GM18519 (cell line): ENCODE data around the gene IL1RAP.
"Not testable (repeated sequence)": the region's sequence is repeated elsewhere in the genome, so short reads cannot be mapped to it uniquely, and the experiment has no call there.

Source experiments
- ATAC-seq: cut with Tn5 transposase; IDR thresholded peaks from one replicate; pipeline ENCODE4 v1.9.1; 2021; ENCODE audit warnings: mild to moderate bottlenecking, moderate library complexity; ENCODE audit not compliant: unreplicated experiment, low FRiP score

IL1RAP gene, protein sequence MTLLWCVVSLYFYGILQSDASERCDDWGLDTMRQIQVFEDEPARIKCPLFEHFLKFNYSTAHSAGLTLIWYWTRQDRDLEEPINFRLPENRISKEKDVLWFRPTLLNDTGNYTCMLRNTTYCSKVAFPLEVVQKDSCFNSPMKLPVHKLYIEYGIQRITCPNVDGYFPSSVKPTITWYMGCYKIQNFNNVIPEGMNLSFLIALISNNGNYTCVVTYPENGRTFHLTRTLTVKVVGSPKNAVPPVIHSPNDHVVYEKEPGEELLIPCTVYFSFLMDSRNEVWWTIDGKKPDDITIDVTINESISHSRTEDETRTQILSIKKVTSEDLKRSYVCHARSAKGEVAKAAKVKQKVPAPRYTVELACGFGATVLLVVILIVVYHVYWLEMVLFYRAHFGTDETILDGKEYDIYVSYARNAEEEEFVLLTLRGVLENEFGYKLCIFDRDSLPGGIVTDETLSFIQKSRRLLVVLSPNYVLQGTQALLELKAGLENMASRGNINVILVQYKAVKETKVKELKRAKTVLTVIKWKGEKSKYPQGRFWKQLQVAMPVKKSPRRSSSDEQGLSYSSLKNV

DNA sequence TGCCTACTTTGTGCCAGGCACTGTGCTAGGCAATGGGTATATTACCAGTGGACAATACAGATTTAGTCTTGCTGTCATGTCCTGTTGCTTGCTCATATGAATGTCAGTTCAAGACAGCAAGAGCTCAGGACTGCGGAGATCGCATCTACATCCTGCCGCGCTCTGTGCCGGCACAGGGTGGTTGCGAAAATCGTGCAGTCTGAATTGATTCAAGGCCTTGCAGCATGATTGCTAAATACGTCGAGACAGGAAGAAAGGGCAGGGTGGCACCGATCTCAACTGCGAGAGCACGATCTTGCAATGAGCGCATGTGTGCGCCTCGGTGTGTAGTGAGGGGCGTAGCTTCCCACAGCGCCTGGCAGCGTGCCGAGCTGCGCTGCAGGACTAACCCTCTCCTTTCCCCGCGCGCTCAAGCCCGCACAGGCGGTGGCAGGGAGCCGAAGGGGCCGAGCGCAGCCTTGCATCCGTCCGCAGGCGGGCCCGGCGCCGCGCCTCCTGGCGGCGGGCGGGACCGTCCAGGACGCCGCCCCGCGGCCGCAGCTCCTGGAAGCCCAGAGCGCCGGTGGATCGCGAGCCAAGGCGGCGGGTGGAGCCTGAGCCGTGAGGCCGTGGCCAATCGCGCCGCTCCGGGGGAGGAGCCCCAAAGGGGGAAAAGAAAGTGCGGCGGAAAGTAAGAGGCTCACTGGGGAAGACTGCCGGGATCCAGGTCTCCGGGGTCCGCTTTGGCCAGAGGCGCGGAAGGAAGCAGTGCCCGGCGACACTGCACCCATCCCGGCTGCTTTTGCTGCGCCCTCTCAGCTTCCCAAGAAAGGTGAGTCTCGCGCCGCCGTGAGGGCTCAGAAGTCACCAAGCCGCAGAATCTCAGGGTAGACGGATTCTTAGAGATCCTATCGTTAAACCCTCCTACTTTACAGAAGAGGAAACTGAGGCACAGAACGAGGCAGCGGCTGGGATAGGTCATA lies at the start of gene IL1RAP:
Gene IL1RAP (plus strand): TSS at position 677 of the 962 bp plus-strand sequence. CDS start 50,205 bp downstream, outside the sequence.
- peak; percentile 98 for ATAC-seq

DNA sequence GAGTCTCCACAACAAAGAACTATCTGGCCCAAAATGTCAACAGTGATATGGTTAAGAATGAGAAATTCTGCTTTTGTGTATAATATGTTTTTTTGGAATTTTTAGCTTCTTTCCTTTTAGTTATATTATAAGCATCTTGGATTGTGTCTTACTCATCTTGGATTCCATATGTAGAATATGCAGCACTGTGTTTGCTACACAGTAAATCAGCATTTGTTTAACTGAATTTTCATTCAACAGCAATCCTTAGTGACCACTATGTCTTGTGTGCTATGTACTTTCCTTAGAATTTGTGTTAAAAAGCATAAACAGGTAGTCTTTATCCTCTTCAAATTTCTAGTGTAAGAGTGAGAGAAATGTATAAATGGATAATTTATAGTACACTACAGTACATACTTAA lies 46.0 kb upstream of the IL1RAP start:
- ATAC-seq: no peak

DNA sequence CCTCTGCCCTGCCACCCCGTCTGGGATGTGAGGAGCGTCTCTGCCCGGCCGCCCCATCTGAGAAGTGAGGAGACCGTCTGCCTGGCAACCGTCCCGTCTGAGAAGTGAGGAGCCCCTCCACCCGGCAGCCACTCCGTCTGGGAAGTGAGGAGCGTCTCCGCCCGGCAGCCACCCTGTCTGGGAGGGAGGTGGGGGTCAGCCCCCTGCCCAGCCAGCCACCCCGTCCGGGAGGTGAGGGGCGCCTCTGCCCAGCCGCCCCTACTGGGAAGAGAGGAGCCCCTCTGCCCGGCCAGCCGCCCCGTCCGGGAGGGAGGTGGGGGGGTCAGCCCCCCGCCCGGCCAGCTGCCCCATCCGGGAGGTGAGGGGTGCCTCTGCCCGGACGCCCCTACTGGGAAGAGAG lies 40.6 kb upstream of the IL1RAP start:
- not testable (repeated sequence) for ATAC-seq

DNA sequence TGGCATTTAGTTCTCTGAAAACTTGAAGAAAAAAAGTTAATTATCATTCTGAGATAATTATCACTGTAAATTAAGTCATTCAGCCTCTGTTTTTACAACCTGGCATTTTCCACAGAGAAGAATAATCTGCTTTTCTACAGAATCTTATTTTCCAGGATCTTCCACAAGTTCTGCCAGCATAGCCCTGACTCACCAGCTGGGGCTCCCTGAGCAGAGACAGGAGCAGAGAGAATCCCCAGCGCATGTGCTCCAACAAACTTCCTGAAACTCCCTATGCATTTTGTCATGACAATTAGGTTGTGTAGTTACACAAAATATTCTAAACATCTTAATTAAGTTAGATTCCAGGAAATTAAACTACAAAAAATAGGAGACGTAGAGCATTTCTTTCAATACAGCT lies 32.1 kb upstream of the IL1RAP start:
- ATAC-seq: no peak

DNA sequence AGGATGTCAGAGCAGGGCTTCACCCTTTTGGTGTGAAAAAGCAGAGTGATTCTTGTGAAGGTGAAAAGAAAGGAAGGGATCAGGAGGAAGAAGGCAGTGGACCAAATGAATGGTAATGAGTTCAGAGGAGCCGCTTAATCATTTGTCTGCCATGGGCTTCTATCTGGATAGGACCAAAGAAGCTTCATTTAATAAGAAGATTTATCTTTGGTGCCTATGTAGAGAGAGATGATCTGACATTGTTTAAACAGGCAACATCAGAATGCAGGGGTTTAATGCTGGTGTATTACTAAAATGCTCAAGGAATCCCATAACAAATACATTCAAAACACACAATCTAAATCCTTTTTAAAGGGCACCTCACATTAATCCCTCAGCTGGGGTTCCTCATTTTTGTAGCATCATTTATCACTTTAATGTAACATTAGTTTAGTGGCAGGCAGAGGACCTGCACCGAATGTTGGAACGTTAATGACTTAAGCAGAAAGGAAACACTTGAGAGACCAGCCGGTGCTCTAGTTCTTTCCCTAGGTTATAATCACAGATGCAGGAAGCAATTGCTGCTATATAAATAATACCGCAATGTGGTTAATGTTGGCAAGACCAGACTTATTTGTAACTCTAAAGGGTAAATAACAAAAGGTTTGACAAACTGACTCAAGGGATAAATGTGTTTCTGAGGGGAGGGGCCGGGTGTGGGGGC lies 27.9 kb upstream of the IL1RAP start:
- no peak for ATAC-seq

DNA sequence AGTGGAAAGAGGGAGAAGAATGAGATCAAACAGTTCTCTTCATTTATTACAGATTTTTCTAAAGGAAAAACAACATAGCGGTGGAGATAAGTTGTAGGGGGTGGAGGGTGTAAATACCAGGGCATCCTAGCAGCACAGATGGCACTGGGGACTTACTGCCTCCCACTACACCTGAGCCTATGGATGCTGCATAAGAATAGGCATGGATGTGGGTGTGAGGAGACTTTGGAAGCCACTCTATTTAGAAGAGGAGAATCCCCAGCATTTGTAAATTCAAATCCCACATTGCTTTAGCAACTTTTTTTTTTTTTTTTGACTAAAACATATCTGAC lies 27.4 kb upstream of the IL1RAP start:
- ATAC-seq: no peak

DNA sequence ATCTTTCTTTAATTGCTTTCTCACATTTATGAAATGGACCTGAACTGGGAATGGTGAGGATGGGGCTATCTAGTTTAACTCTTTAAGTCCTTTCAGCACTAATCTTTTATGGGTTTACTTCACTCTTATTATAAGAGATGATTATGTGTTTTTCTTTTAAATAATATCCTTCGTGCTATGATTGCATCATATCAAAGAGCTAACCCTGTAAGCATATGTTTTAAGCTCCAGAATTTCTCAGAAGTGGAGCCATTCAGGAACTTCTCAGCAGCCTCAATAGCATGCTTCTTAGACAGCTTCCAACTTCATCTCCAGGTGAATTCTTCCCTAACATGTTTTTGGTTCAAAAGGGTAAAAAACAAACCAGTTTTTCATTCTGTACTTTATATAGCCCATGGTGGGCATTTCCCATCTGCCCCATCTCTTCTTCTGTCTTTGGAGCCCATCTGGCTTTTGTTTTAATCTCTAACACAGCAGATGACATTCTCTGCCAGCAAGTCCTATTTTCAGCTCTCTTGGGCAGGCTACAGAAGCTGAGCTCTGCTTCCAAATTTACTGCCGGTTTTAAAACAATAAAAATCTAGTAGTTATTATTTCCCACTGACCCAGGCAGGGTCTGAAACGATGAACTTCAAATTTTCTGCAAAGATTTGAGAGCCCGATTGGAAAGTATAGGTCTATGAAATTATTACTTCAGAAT lies 26.8 kb upstream of the IL1RAP start:
- ATAC-seq: no peak

DNA sequence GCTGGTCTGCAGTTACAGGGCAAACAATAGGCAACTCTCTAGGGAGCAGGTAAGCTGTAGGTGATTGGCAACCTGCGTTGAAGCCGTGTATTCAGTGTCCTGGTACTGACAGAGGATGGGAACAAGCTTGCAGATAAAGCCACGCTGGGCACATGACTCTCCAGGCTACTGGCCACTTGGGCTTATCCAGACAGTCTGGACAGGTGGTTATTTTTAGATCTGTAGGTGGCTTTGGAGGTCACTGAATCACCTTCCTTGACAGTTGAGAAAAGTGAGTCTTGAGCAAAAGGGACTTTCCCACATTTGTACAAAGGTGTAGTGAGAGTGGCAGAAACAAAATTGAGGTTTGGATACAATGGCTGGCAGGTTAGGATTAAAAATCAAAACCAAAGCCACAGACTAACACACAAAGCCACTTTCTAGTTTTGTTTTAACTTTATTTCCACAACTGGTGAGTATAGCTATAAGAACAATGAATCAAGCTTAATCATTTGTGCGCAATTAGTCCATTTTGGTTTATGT lies 22.3 kb upstream of the IL1RAP start:
- no peak for ATAC-seq

DNA sequence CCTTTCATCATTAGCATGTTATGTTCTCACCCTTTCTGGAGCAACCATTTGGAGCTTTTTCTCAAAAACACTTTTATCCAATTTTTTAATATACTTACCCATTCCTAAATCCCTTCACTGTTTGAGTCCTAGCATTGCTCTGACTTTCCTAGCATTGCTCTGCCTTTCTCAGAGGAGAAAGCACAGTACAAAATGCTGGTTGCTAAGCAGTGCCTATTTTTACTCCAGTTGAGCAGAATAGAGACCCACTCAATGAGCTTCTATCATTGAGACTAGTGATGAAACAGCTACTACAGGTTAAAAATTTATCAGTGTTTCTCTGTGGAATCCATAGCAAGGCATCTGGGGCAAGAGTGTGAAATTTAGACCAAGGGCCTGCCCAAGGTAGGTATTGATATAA lies 21.8 kb upstream of the IL1RAP start:
- ATAC-seq: no peak

DNA sequence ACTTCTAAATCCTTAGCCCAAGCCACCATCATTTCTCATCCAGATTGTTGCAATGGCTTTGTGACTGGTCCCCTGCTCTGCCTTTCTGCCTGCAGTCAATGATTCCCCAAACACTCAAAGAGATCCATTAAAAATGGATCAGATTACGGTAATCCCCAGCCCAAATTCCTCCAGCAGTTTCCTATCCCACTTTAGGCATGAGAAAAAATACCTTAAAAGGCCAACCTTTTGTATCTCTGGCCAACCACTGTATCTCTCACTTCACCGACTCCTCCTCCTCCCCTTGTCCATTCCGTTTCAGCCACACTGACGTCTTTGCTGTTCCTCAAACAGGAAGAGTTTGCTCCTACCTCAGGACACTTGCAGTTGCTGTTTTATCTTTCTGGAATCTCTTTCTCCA lies 20.9 kb upstream of the IL1RAP start:
- no peak for ATAC-seq

DNA sequence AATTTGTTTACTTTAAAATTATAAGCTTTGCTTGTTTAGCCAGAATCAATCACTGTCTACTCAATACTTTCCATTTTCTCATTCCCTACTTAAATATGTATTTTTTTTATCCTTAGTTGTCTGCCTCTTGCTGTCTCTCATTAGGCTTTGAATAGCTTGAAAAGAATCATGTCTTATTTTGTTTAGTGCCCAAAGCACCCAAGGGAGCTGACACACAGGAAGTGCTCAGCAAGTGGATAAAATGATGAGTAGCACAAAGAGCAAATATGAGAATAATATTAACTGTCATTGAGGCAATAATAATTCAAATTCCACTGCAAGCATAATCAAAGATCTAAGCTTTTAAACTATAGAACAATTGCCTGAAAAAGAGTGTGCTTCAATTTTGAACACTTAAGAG lies 19.0 kb upstream of the IL1RAP start:
- ATAC-seq: no peak

DNA sequence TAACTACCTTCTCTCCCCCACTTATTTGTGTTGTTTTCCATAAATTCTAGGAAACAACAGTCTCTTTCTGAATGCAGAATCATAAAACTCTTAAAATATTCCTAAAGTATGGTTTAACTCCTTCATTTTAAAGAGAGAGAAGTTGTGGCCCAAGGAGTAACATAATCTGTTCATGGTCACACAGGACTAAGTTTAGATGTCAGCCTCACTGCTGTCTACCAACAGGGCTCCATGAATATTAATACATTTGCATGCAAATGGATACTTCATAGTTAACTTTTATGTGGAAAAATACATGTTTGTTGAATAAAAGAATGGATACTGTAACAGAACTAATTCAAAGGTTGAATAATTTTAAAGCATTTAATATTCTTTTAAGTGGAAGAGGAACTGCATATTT lies 18.5 kb upstream of the IL1RAP start:
- ATAC-seq: no peak

DNA sequence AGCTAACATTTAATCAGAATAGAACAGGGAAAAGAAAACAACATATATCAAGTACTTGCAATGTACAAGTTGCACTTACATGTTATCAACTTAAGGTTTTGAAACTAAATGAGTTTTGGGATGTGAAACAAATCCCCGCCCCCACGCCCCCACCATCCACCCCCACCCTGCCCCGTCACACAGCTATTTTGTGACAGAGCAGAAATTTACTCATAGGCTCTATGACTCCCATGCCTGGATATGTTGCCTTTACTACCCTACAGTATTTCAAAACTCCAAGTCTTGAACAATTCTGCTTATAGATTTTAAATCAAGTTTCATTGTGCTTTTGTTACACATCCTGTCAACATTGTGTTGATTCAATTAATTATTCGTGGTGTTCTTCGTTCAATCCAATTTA lies 18.1 kb upstream of the IL1RAP start:
- ATAC-seq: no peak

DNA sequence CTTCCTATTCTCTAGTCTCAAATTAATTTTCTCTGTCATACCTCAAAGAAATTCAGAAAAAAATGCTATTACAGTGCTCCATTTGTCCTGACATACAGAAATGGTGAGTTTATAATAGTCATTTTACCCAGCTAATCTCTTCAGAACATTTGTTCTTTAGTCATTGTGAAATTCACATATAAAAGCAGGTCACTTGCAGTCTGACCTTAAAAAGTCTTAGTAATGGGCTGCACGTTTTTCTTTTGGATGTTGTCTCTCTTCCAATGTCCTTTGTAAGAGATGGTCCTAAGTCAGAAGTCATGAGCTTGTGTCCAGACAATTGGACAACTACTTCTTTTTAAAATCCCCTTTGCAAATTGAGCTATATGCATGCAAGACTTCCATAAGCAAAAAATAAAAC lies 17.0 kb upstream of the IL1RAP start:
- no peak for ATAC-seq

DNA sequence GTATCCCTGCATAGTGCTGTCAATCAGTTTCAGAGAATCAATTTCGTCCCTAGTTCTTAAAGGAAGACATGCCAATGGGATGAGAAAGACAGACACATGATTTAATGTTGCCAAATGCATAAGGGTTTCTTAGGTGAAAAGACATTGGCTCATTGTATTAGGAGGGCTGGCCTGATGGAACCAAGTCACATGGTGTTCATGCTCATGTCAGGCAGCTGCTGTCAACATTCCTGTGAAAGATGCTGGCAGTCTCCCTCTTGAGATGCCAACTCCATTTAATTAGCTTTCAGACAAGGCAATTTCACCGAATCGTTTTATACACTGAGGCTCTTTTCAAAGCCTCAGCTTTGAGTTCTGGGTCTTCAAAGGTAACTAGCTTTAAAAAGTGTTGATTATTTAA lies 16.1 kb upstream of the IL1RAP start:
- ATAC-seq: no peak

DNA sequence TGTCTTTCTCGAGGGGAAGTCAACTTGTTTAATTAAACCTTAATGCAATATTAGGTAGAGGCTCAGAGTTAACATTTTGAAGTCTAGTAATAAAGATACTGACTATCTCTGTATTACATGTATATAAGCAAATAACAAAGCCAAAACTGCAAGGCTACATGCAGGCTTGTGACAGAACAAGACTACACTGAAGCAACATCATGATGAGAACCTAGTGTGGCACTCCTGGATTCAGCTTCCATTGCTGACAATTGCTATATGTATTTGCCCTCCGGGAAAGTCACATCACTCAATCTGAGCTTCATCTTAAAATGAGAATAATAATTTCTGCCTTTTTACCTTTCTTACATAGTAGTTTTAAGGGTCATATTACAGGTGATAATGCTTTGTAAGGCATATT lies 15.6 kb upstream of the IL1RAP start:
- no peak for ATAC-seq

DNA sequence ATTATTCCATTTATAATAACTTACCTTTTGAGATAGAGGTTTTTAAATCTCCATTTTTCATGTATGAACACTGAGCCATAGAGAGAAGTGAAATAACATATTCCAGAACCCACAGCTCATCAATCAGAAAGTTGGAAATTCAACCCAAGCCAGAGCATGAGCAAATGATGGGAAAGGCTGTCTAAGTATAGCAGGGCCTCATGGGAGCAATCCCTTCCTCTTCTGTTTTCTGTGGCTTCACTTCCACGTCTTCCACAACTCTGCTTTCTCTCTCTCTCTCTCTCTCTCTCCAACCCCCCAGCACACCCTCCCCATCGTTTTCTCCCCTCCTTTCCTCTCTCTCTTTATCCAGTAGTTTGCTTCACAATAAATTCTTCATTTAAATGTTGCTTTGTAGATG lies 14.8 kb upstream of the IL1RAP start:
- ATAC-seq: no peak

DNA sequence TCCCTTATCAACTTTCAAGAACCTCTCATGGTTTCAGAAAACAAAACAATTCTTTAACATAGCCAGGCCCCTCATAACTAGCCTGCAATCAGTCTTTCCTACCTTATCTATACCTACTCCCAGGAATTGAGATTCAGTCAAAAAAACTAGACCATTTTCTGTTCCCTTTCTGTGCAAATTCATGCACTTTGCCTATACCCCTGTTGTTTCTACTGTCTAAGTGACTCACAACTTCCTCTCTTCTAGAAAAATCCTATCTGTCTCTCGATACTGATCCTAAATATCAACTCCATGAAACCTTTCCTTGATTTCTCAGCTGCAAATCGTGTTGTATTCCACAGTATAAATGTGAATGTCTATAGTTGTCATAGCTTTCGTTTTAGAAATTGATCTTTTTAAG lies 10.9 kb upstream of the IL1RAP start:
- no peak for ATAC-seq

DNA sequence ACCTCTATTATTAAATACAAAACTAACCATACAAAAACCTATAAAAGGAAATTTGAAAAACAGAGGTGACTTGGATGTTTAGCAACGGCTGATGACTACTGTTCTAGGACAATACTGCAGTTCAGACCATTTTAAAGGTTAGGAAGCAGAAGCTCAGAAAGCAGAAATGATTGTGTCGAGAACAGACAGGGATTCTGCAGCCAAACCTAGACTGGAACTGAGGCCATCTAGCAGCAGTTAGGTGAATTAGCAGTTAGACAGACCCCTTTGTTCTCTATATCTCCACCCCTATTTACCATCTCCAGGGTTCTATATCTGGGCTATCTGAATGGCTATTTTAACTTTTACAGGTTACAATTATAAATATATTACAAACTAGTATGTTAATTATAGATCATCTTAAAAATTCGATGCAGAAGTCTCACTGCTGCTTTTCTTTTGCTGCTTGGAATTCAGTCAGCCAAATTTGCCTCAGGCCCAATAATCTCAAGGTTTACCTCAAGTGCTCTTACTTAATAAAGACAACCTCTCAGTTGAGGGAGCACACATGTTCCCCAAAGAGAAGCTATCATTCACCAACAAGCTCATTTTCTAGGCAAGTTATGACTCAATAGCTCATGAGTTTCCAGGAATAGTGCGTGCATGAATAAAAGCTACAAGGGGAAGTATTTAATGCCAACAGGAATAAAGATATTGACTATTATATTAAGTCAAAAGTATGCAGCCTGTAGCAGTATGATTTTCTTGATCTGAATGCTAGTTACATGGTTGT lies 9.3 kb upstream of the IL1RAP start:
- ATAC-seq: no peak
